Endothelial cell (in vitro differentiated cells): Measurements from ENCODE around the gene CTBP2. TPM values are rescaled to one million over a fixed set of nuclear protein-coding genes. Genes with fewer than 3 reads are reported as not detected.

Experiments used
- DNase-seq: peaks from one replicate; pipeline ENCODE4 v3.0.0; 2021; ENCODE audit warnings: low spot score
- H3K27ac Mint-ChIP-seq: one replicate; pipeline ENCODE4 v1.8.0; 2021; ENCODE audit warnings: mixed read lengths, inconsistent platforms; ENCODE audit not compliant: unreplicated experiment
- H3K27me3 Mint-ChIP-seq: one replicate; pipeline ENCODE4 v1.8.0; 2021; ENCODE audit warnings: mild to moderate bottlenecking, moderate library complexity, mixed read lengths, inconsistent platforms; ENCODE audit not compliant: unreplicated experiment
- H3K36me3 Mint-ChIP-seq: one replicate; pipeline ENCODE4 v1.8.0; 2021; ENCODE audit warnings: mild to moderate bottlenecking, low read depth, mixed read lengths, inconsistent platforms; ENCODE audit not compliant: unreplicated experiment
- H3K4me1 Mint-ChIP-seq: one replicate; pipeline ENCODE4 v1.8.0; 2021; ENCODE audit warnings: mild to moderate bottlenecking, mixed read lengths, inconsistent platforms; ENCODE audit not compliant: unreplicated experiment
- H3K4me3 Mint-ChIP-seq: one replicate; pipeline ENCODE4 v1.8.0; 2021; ENCODE audit warnings: mild to moderate bottlenecking, mixed read lengths, inconsistent platforms; ENCODE audit not compliant: unreplicated experiment
- H3K9me3 Mint-ChIP-seq: one replicate; pipeline ENCODE4 v1.8.0; 2021; ENCODE audit warnings: mixed read lengths, inconsistent platforms; ENCODE audit not compliant: unreplicated experiment
- total RNA-seq: library from RNA; stranded (reverse); fragmentation: NEBNext Ultra II Directional; extraction: Animal tissue kit (Norgen Biotek cat#: 25700); gene quantifications from one replicate; pipeline ENCODE4 v1.2.1, GENCODE V29; 2021; ENCODE audit not compliant: unreplicated experiment
- TF ChIP-seq, protein P1 (sequence below): fragments of 200-600 bp; sonication (generic); IDR thresholded peaks from one replicate; pipeline ENCODE4 v1.5.0; 2021; ENCODE audit warnings: antibody characterized with exemption; ENCODE audit not compliant: unreplicated experiment

Gene CTBP2
- total RNA-seq, 1 donor from 2014 or later = 145 TPM

DNA sequence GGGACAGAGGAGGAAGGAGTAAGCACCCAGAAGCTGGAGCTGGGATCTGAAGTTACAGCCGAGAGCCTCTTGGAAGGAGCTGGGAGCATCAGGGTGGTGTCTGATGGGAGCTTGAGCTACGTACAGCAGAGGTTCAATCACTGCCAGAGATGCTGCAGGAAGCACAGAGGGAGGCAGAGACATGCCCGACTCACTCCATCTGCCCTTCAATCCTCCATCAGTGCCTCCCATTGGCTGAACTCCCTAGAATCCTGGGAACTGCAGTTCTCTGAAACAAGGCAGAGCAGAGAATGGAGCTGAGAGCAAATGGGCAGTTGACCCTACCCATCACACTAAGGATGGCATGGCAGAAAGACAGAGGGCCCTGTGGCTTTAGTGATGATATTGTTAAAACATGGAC is 40.0 kb upstream of the CTBP2 start:
- Mint-ChIP-seq H3K36me3 (no peaks in the 10 kb centered on the region), H3K9me3 (no peaks in the 10 kb centered on the region), H3K4me3 (no peak overlapping the region), H3K4me1 (peaks cover 4% of the 10 kb centered on the region), H3K27me3 (peaks cover 5% of the 10 kb centered on the region), H3K27ac (no peak overlapping the region)
- DNase-seq = no peak
- TF ChIP-seq, protein P1, sequence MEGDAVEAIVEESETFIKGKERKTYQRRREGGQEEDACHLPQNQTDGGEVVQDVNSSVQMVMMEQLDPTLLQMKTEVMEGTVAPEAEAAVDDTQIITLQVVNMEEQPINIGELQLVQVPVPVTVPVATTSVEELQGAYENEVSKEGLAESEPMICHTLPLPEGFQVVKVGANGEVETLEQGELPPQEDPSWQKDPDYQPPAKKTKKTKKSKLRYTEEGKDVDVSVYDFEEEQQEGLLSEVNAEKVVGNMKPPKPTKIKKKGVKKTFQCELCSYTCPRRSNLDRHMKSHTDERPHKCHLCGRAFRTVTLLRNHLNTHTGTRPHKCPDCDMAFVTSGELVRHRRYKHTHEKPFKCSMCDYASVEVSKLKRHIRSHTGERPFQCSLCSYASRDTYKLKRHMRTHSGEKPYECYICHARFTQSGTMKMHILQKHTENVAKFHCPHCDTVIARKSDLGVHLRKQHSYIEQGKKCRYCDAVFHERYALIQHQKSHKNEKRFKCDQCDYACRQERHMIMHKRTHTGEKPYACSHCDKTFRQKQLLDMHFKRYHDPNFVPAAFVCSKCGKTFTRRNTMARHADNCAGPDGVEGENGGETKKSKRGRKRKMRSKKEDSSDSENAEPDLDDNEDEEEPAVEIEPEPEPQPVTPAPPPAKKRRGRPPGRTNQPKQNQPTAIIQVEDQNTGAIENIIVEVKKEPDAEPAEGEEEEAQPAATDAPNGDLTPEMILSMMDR = no peak

DNA sequence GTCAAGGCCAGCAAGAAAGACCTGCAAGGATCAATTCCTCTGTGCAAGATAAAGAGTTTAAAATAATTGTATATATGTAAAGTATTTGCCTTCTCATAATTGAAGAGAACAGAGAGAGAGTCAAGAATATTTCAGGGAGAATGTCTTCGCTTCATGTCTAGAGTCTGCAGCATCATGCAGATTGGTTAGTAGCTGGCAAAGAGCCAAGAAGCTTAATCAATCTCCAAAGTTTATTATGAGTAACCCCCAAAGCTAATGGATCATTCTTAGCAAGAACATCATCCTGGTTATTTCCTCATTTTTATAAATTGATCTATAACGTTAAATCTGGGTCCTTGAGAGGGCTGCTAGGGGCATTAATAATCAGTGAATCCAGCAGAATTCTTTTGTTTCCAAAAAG is 38.9 kb upstream of the CTBP2 start:
- no peak overlapping the region for H3K27ac Mint-ChIP-seq
- no peaks in the 10 kb centered on the region for H3K36me3 Mint-ChIP-seq
- H3K4me3 Mint-ChIP-seq = no peak overlapping the region
- no peaks in the 10 kb centered on the region for H3K9me3 Mint-ChIP-seq
- TF ChIP-seq, protein P1 = no peak
- peaks cover 6% of the 10 kb centered on the region for H3K4me1 Mint-ChIP-seq
- H3K27me3 Mint-ChIP-seq = peaks cover 4% of the 10 kb centered on the region
- no peak for DNase-seq

DNA sequence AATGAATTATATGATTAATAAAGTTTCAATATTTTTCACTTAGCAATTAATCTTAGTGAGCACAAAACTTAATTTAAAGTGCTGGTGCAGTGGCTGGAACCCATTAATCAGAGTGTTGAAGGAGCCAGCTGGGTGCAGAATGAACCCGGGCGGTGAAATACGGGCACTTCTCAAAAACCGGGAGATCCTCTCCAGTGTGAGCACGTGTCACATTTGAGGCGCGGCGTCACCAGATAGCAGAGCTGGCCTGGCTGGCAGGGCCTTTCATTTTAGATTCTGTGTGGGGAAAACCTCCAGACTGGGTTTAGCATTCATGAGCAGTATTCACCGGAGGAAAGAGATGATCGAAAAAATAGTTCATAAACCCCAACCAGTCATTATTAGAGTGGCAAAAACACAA is 34.5 kb upstream of the CTBP2 start:
- H3K4me1 Mint-ChIP-seq = peaks cover 11% of the 10 kb centered on the region
- H3K27me3 Mint-ChIP-seq = peaks cover 4% of the 10 kb centered on the region
- no peak overlapping the region for H3K27ac Mint-ChIP-seq

DNA sequence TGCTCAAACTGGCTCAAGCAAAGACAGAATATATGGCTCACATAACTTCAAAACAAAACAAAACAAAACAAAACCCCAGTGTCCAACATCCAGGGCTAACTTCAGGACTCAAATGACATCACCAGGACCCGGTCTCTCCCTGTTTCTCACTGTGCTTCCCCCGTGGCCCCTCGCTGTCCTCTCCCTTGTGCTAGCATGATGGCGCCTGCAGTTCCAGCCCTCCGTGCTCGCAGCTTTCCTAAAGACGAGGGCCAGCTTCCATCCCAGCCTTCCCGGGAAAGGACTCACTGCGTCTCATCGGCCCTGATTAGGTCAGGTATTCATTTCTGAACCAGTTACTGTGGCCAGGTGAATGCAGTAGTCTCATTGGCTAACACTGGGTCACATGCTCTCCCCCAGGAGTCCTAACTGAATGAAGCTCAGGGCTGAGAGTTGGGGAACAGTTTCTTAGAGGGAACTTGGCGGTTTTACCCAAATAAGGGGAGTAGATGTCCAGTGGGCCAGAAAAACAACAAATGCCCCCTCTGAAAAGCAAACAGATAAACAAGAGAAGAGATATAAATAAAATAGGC is 33.0 kb upstream of the CTBP2 start:
- H3K4me3 Mint-ChIP-seq = no peak overlapping the region

More for the DNA sequence above, 34.5 kb upstream of the CTBP2 start:
- no peak overlapping the region for H3K4me3 Mint-ChIP-seq
- DNase-seq = no peak
- H3K9me3 Mint-ChIP-seq = no peaks in the 10 kb centered on the region
- peaks cover 5% of the 10 kb centered on the region for H3K36me3 Mint-ChIP-seq
- TF ChIP-seq, protein P1 = no peak

DNA sequence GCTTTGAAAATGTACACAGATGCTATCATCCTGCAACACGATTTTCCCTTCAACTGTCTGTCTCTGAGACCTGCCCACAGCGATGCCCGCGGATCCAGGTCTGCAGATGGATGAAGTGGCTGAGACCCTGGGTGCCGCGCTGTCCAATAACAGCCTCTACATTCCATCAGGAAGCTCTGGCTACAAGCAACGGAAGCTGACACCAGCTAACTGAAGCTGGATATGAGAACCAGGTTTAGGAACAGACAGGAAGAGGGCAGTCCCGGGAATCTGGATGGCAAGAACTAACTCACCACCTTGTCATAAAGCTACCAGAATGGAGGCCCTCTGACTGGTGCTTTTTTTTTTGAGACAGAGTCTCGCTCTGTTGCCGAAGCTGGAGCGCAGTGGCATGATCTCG is 32.3 kb upstream of the CTBP2 start:
- Mint-ChIP-seq H3K27me3 (peaks cover 4% of the 10 kb centered on the region), H3K9me3 (no peaks in the 10 kb centered on the region), H3K27ac (no peak overlapping the region), H3K36me3 (peaks cover 5% of the 10 kb centered on the region), H3K4me1 (peaks cover 26% of the 10 kb centered on the region), H3K4me3 (no peak overlapping the region)
- DNase-seq = no peak
- TF ChIP-seq, protein P1 = no peak

More for the DNA sequence above, 33.0 kb upstream of the CTBP2 start:
- no peak overlapping the region for H3K27ac Mint-ChIP-seq
- no peaks in the 10 kb centered on the region for H3K9me3 Mint-ChIP-seq
- peaks cover 4% of the 10 kb centered on the region for H3K27me3 Mint-ChIP-seq
- H3K4me1 Mint-ChIP-seq = peaks cover 18% of the 10 kb centered on the region
- DNase-seq = no peak
- TF ChIP-seq, protein P1 = no peak
- H3K36me3 Mint-ChIP-seq = peaks cover 5% of the 10 kb centered on the region
